Activated T-cell treated with anti-CD3 and anti-CD28 coated beads, Interleukin-2, amount 50 U/mL, for 4 hours (primary cell): ENCODE results near the gene POLR2E. TPM values are rescaled to one million over a fixed set of nuclear protein-coding genes. Genes with fewer than 3 reads are reported as not detected.
A peak's percentile ranks its signal among the peaks of the same experiment; 100 is the strongest.

ENCODE experiments used
- ATAC-seq, 2 donors: fragments of 200-7000 bp; cut with Tn5 transposase; one replicate each; pipeline ENCODE4 v1.10.0; 2021
- DNase-seq: peaks from one replicate; pipeline ENCODE4 v3.0.0-alpha.2; 2020
- H3K27me3 Mint-ChIP-seq: one replicate; pipeline ENCODE4 v1.8.0; 2021; ENCODE audit warnings: low read depth, mixed read lengths
- H3K36me3 Mint-ChIP-seq: one replicate; pipeline ENCODE4 v1.8.0; 2022; ENCODE audit warnings: mixed read lengths; ENCODE audit not compliant: insufficient read depth
- H3K4me1 Mint-ChIP-seq: one replicate; pipeline ENCODE4 v1.8.0; 2021; ENCODE audit warnings: low read depth, mixed read lengths
- H3K4me3 Mint-ChIP-seq: one replicate; pipeline ENCODE4 v1.8.0; 2021; ENCODE audit warnings: mild to moderate bottlenecking, moderate library complexity, mixed read lengths
- H3K9me3 Mint-ChIP-seq: one replicate; pipeline ENCODE4 v1.8.0; 2021; ENCODE audit warnings: mixed read lengths
- total RNA-seq, 3 donors: library from RNA; stranded (reverse); gene quantifications; one replicate each; pipeline ENCODE4 v1.2.1, GENCODE V29; 2021

Gene POLR2E
- total RNA-seq, 3 donors from 2014 or later = 303 to 380 (median 323) TPM

- no peak for ATAC-seq
- peaks cover 68% of the 10 kb centered on the region for H3K4me1 Mint-ChIP-seq
These were observed 19.2 kb downstream of the POLR2E start for GRCh38 chr19:1076046-1076386.

GRCh38 chr19:1074544-1075283 is 20.5 kb downstream of the POLR2E start:
- Mint-ChIP-seq H3K9me3 (no peaks in the 10 kb centered on the region), H3K4me3 (no peak overlapping the region), H3K4me1 (peaks cover 58% of the 10 kb centered on the region), H3K27me3 (no peaks in the 10 kb centered on the region), H3K36me3 (peaks cover 24% of the 10 kb centered on the region)
- peak; percentile 29 to 32 for ATAC-seq
- peak; percentile 94 for DNase-seq

More at GRCh38 chr19:1076046-1076386, 19.2 kb downstream of the POLR2E start:
- no peak for DNase-seq
- Mint-ChIP-seq H3K27me3 (no peaks in the 10 kb centered on the region), H3K4me3 (peak overlapping the region; percentile 59), H3K36me3 (peaks cover 27% of the 10 kb centered on the region), H3K9me3 (no peaks in the 10 kb centered on the region)

- H3K36me3 Mint-ChIP-seq = peaks cover 26% of the 10 kb centered on the region
- no peak for DNase-seq
- ATAC-seq = no peak
- H3K4me3 Mint-ChIP-seq = peak overlapping the region; percentile 61
- H3K27me3 Mint-ChIP-seq = no peaks in the 10 kb centered on the region
- H3K4me1 Mint-ChIP-seq = peaks cover 61% of the 10 kb centered on the region
- H3K9me3 Mint-ChIP-seq = no peaks in the 10 kb centered on the region
These were observed 21.1 kb downstream of the POLR2E start for GRCh38 chr19:1073956-1074517.

GRCh38 chr19:1073063-1073955 is 21.9 kb downstream of the POLR2E start:
- DNase-seq (no peak), ATAC-seq (no peak)
- Mint-ChIP-seq H3K9me3 (no peaks in the 10 kb centered on the region), H3K4me1 (peaks cover 64% of the 10 kb centered on the region), H3K36me3 (peaks cover 29% of the 10 kb centered on the region), H3K4me3 (no peak overlapping the region), H3K27me3 (no peaks in the 10 kb centered on the region)

GRCh38 chr19:1072371-1073015 is 22.7 kb downstream of the POLR2E start:
- peaks cover 56% of the 10 kb centered on the region for H3K4me1 Mint-ChIP-seq
- H3K27me3 Mint-ChIP-seq = no peaks in the 10 kb centered on the region
- DNase-seq (no peak), ATAC-seq (no peak)
- peak overlapping the region; percentile 62 for H3K4me3 Mint-ChIP-seq
- no peaks in the 10 kb centered on the region for H3K9me3 Mint-ChIP-seq
- peaks cover 29% of the 10 kb centered on the region for H3K36me3 Mint-ChIP-seq

GRCh38 chr19:1070931-1071791 is 24.0 kb downstream of the POLR2E start:
- ATAC-seq (no peak), DNase-seq (no peak)
- Mint-ChIP-seq H3K27me3 (no peaks in the 10 kb centered on the region), H3K4me1 (peaks cover 54% of the 10 kb centered on the region), H3K36me3 (peaks cover 29% of the 10 kb centered on the region), H3K9me3 (no peaks in the 10 kb centered on the region), H3K4me3 (peak overlapping the region; percentile 71)

GRCh38 chr19:1070576-1070930 is 24.6 kb downstream of the POLR2E start:
- Mint-ChIP-seq H3K4me1 (peaks cover 53% of the 10 kb centered on the region), H3K36me3 (peaks cover 23% of the 10 kb centered on the region), H3K9me3 (no peaks in the 10 kb centered on the region), H3K27me3 (no peaks in the 10 kb centered on the region), H3K4me3 (peak overlapping the region; percentile 71)
- ATAC-seq (no peak), DNase-seq (no peak)

- Mint-ChIP-seq H3K36me3 (peaks cover 21% of the 10 kb centered on the region), H3K9me3 (no peaks in the 10 kb centered on the region), H3K4me3 (peak overlapping the region; percentile 89), H3K4me1 (peaks cover 56% of the 10 kb centered on the region), H3K27me3 (no peaks in the 10 kb centered on the region)
- peak; percentile 45 for DNase-seq
- no peak for ATAC-seq
These were observed 26.0 kb downstream of the POLR2E start for GRCh38 chr19:1069009-1069779.

- Mint-ChIP-seq H3K27me3 (no peaks in the 10 kb centered on the region), H3K4me1 (peaks cover 54% of the 10 kb centered on the region), H3K36me3 (peaks cover 20% of the 10 kb centered on the region)
These were observed 26.9 kb downstream of the POLR2E start for GRCh38 chr19:1068009-1069001.

GRCh38 chr19:1067341-1067957 is 27.7 kb downstream of the POLR2E start:
- DNase-seq (peak; percentile 64), ATAC-seq (peak; percentile 59 to 60)
- peaks cover 46% of the 10 kb centered on the region for H3K4me1 Mint-ChIP-seq
- H3K9me3 Mint-ChIP-seq = no peaks in the 10 kb centered on the region
- H3K27me3 Mint-ChIP-seq = no peaks in the 10 kb centered on the region
- peak overlapping the region; percentile 89 for H3K4me3 Mint-ChIP-seq
- H3K36me3 Mint-ChIP-seq = peaks cover 14% of the 10 kb centered on the region

More at GRCh38 chr19:1068009-1069001, 26.9 kb downstream of the POLR2E start:
- DNase-seq (peak; percentile 55), ATAC-seq (no peak)
- H3K4me3 Mint-ChIP-seq = peak overlapping the region; percentile 89
- no peaks in the 10 kb centered on the region for H3K9me3 Mint-ChIP-seq

- peaks cover 10% of the 10 kb centered on the region for H3K36me3 Mint-ChIP-seq
- no peaks in the 10 kb centered on the region for H3K27me3 Mint-ChIP-seq
- peaks cover 40% of the 10 kb centered on the region for H3K4me1 Mint-ChIP-seq
- peak within 1 kb of the TSS; percentile 89 for H3K4me3 Mint-ChIP-seq
- no peaks in the 10 kb centered on the region for H3K9me3 Mint-ChIP-seq
- DNase-seq (peak; percentile 78), ATAC-seq (peak; percentile 64 to 66)
These were observed 28.3 kb downstream of the POLR2E start, which contains the start of gene ARHGAP45 for GRCh38 chr19:1066748-1067340. Gene ARHGAP45 (plus strand): TSS chr19:1067167. CDS start chr19:1067406, 239 bp downstream.
